GM12878 (cell line): ENCODE results near the gene CCNY. TPM values are rescaled to one million over a fixed set of nuclear protein-coding genes. Genes with fewer than 3 reads are reported as not detected.

Experiments used
- ATAC-seq: fragments of 200-7000 bp; cut with Tn5 transposase; 3 replicates; pipeline ENCODE4 v1.9.1; 2020; ENCODE audit warnings: mild to moderate bottlenecking, moderate library complexity
- BruUV-seq: library from RNA; stranded (reverse); fragments of 400-500 nt; replicated peaks from 2 replicates; lab custom pipeline; 2021; lab: Mats Ljungman, UMichigan
- CTCF ChIA-PET: fragments of 300-600 bp; sonication (Branson Sonifier 250); formaldehyde crosslinking; extraction: SDS; loops from one replicate; lab custom pipeline; 2021; ENCODE audit warnings: inconsistent platforms; lab: Yijun Ruan, JAX
- POLR2A ChIA-PET: fragments of 350-600 bp; formaldehyde crosslinking; extraction: SDS; loops from one replicate; lab custom pipeline; 2021; ENCODE audit warnings: inconsistent platforms; lab: Charles Lee
- RAD21 ChIA-PET: fragments of 300-600 bp; sonication (Branson Sonifier 250); formaldehyde crosslinking; loops from one replicate; lab custom pipeline; 2023; ENCODE audit warnings: antibody characterized with exemption; ENCODE audit not compliant: unreplicated experiment; lab: Charles Lee
- SMC1A ChIA-PET: fragments of 300-600 bp; sonication (Branson Sonifier 250); formaldehyde crosslinking; loops from one replicate; lab custom pipeline; 2023; ENCODE audit not compliant: unreplicated experiment, uncharacterized antibody; lab: Charles Lee
- DNase-seq: peaks from one replicate; pipeline ENCODE4 v3.0.0-alpha.2; 2011; ENCODE audit warnings: low read depth, low spot score
- FAIRE-seq: peaks from 3 replicates; lab custom pipeline; 2011; peaks lifted over from hg19 to GRCh38; lab: Jason Lieb, UNC
- H2AFZ ChIP-seq: 2 replicates; pipeline ENCODE4 v1.6.0; 2011; ENCODE audit warnings: low read depth, low read length, control low read depth; ENCODE audit not compliant: control insufficient read depth
- H3K27ac ChIP-seq: 2 replicates; pipeline ENCODE4 v1.5.1; 2011; ENCODE audit warnings: control low read depth; ENCODE audit not compliant: control insufficient read depth, insufficient read depth
- H3K27me3 ChIP-seq, 2 experiments: replicated peaks in 1 of 2; 2 replicates each; pipeline versions ENCODE4 v1.6.0 to v1.6.1; 2011; ENCODE audit warnings: low read length in 1 of 2; ENCODE audit not compliant: control insufficient read depth in 2 of 2, insufficient read depth in 2 of 2
- H3K36me3 ChIP-seq, 2 experiments: 2 replicates each; pipeline ENCODE4 v1.5.1; 2011; ENCODE audit warnings: low read length in 1 of 2; ENCODE audit not compliant: control insufficient read depth in 2 of 2, insufficient read depth in 2 of 2
- H3K4me1 ChIP-seq: 2 replicates; pipeline ENCODE4 v1.6.1; 2011; ENCODE audit warnings: mild to moderate bottlenecking, low read length, moderate library complexity, mixed read lengths; ENCODE audit not compliant: control insufficient read depth, insufficient read depth
- H3K4me2 ChIP-seq: 2 replicates; pipeline ENCODE4 v1.6.0; 2011; ENCODE audit warnings: control low read depth; ENCODE audit not compliant: control insufficient read depth, insufficient read depth
- H3K4me3 ChIP-seq: fragments of 200-600 bp; sonication (generic); 2 replicates; pipeline ENCODE4 v1.5.1; 2016
- H3K79me2 ChIP-seq: 2 replicates; pipeline ENCODE4 v1.6.0; 2011; ENCODE audit warnings: low read length; ENCODE audit not compliant: control insufficient read depth, insufficient read depth
- H3K9ac ChIP-seq: 2 replicates; pipeline ENCODE4 v1.8.0; 2011; ENCODE audit warnings: low read length, control low read depth, mixed read lengths; ENCODE audit not compliant: control insufficient read depth, insufficient read depth
- H3K9me3 ChIP-seq: replicated peaks from 3 replicates; pipeline ENCODE4 v1.5.1; 2011; ENCODE audit warnings: mild to moderate bottlenecking, low read length; ENCODE audit not compliant: control insufficient read depth, insufficient read depth
- H4K20me1 ChIP-seq: 2 replicates; pipeline ENCODE4 v1.6.0; 2011; ENCODE audit not compliant: control insufficient read depth, insufficient read depth
- BCL3 ChIP-seq: IDR thresholded peaks from 2 replicates; pipeline ENCODE4 v1.6.1; 2011; ENCODE audit warnings: borderline replicate concordance, low read depth, mild to moderate bottlenecking, moderate library complexity, low read length; ENCODE audit not compliant: insufficient read depth, poor library complexity, severe bottlenecking
- EGR1 ChIP-seq, 2 experiments: IDR thresholded peaks; 1 replicate in 1 of 2; 2 replicates in 1 of 2; pipeline ENCODE4 v1.6.1; 2011 to 2012; ENCODE audit warnings: low read depth in 2 of 2, low read length in 2 of 2, borderline replicate concordance in 1 of 2, mild to moderate bottlenecking in 1 of 2, moderate library complexity in 1 of 2
- EP300 ChIP-seq, 2 experiments: fragments of 150-350 bp in 1 of 2; IDR thresholded peaks; 2 replicates each; pipeline ENCODE4 v1.6.1; 2011 to 2012; ENCODE audit warnings: low read depth in 2 of 2, low read length in 2 of 2, borderline replicate concordance in 1 of 2, improper control_type of control experiment in 1 of 2, inconsistent platforms in 1 of 2; ENCODE audit not compliant: control insufficient read depth in 1 of 2
- ETV6 ChIP-seq, 2 experiments: fragments of 450-650 bp in 1 of 2; IDR thresholded peaks in 1 of 2; conservative IDR thresholded peaks in 1 of 2; 2 replicates each; pipeline ENCODE4 v1.6.1; 2014; ENCODE audit warnings: antibody characterized with exemption in 1 of 2, borderline replicate concordance in 1 of 2, low read depth in 1 of 2, mild to moderate bottlenecking in 1 of 2, moderate library complexity in 1 of 2
- GABPA ChIP-seq: IDR thresholded peaks from 2 replicates; pipeline ENCODE4 v1.6.1; 2014; ENCODE audit warnings: antibody characterized with exemption, low read depth, mild to moderate bottlenecking, inconsistent platforms
- NFYB ChIP-seq: IDR thresholded peaks from 2 replicates; pipeline ENCODE4 v1.6.1; 2011; ENCODE audit warnings: low read depth, mild to moderate bottlenecking, low read length, improper control_type of control experiment, moderate library complexity; ENCODE audit not compliant: insufficient read depth
- RAD51 ChIP-seq: fragments of 450-650 bp; IDR thresholded peaks from 2 replicates; pipeline ENCODE4 v1.6.1; 2016; ENCODE audit warnings: moderate library complexity, mild to moderate bottlenecking, inconsistent platforms
- RCOR1 ChIP-seq: conservative IDR thresholded peaks from 2 replicates; pipeline ENCODE4 v1.6.1; 2012; ENCODE audit warnings: low read depth, low read length, improper control_type of control experiment
- SIN3A ChIP-seq: IDR thresholded peaks from 2 replicates; pipeline ENCODE4 v1.6.1; 2012; ENCODE audit warnings: low read depth, low read length, improper control_type of control experiment
- SMC3 ChIP-seq: IDR thresholded peaks from 2 replicates; pipeline ENCODE4 v1.6.1; 2011; ENCODE audit warnings: low read length, improper control_type of control experiment, borderline replicate concordance
- ZBED1 ChIP-seq: IDR thresholded peaks from 2 replicates; pipeline ENCODE4 v1.6.1; 2016; ENCODE audit warnings: borderline replicate concordance
- ZBTB4 ChIP-seq: fragments of 450-650 bp; formaldehyde crosslinking; IDR thresholded peaks from 2 replicates; pipeline ENCODE4 v1.4.0; 2022; ENCODE audit warnings: mild to moderate bottlenecking, moderate library complexity
- ZNF217 ChIP-seq: fragments of 450-650 bp; IDR thresholded peaks from 2 replicates; pipeline ENCODE4 v1.6.1; 2017; ENCODE audit warnings: antibody characterized with exemption, mild to moderate bottlenecking
- WGBS: methylation state at CpG from one replicate; pipeline ENCODE4 v1.1.6; 2016; ENCODE audit warnings: low lambda C conversion rate; ENCODE audit not compliant: insufficient replicate concordance, insufficient coverage; ENCODE audit errors: missing lambda C conversion rate; 5-methylcytosine and 5-hydroxymethylcytosine counted together
- in situ Hi-C: fragments of 300-500 bp; cut with MboI; formaldehyde crosslinking; loops from 9 replicates; pipeline ENCODE4 v1.14.3; 2018; ENCODE audit warnings: mixed read lengths
- intact Hi-C: fragments of 100-400 bp; cut with micrococcal nuclease; formaldehyde crosslinking; loops from one replicate; pipeline ENCODE4 v1.14.2; 2022; ENCODE audit not compliant: unreplicated experiment
- polyA plus RNA-seq, 11 experiments: library from polyadenylated mRNA; depleted of rRNA in 4 of 11; unstranded in 6 of 11; stranded (reverse) in 5 of 11; fragments of >200 nt; fragmentation: Nextera tagmentation in 4 of 11; fragmentation: Illumina TruSeq in 1 of 11; extraction: Ambion mirVana in 4 of 11; extraction: Trizol in 1 of 11; gene quantifications; 1 replicate in 1 of 11; 2 replicates in 10 of 11; pipeline versions ENCODE4 v1.2.1 to v1.2.3, GENCODE V29; 2011 to 2016; ENCODE audit warnings: inconsistent platforms in 2 of 11, missing spikeins in 2 of 11, low read depth in 1 of 11
- total RNA-seq, 4 experiments: library from RNA; depleted of rRNA in 3 of 4; stranded (reverse); fragments of >200 nt in 3 of 4; fragmentation: Illumina TruSeq in 1 of 4; extraction: Trizol in 1 of 4; gene quantifications; 2 replicates each; pipeline versions ENCODE4 v1.2.1 to v1.2.3, GENCODE V29; 2013 to 2021

The CCNY gene
- total and polyA plus RNA-seq, 10 of the 15 experiments (the other 5 are each of a cell fraction or from before 2014, with no cell fraction given), result 3.6 to 50.0 (median 26.1) TPM

GRCh38 chr10:35575640-35576039 is 239.3 kb downstream of the CCNY start (continued):
- TF ChIP-seq ZNF217 (no peak), ZBED1 (no peak), ZBTB4 (CRISPR knock-in tag) (no peak), BCL3 (no peak)

GRCh38 chr10:35576730-35577129 is 240.4 kb downstream of the CCNY start:
- H3K4me1 ChIP-seq, result no peaks in the 10 kb centered on the region
- H3K4me3 ChIP-seq, result no peak overlapping the region
- H3K9me3 ChIP-seq, result no peaks in the 10 kb centered on the region
- no TSS peak for BruUV-seq
- H3K27ac ChIP-seq, result no peak overlapping the region
- H4K20me1 ChIP-seq, result no peaks in the 10 kb centered on the region
- H2AFZ ChIP-seq, result no peak overlapping the region
- H3K9ac ChIP-seq, result no peak overlapping the region
- ChIA-PET CTCF (interaction anchor here (6.5 kb wide), 1 partner anchor 13 kb away, joined by 35 read pairs; no protein-coding TSS in a partner anchor), RAD21 (no interaction called here), SMC1A (interaction anchor here (0.8 kb wide), 1 partner anchor 14 kb away, joined by 3 read pairs; no protein-coding TSS in a partner anchor), POLR2A (no interaction called here)
- DNase-seq (no peak), ATAC-seq (no peak), FAIRE-seq (no peak)
- in situ Hi-C loops (no loop called here), intact Hi-C loops (no loop called here)
- WGBS, result 100% methylated on average over 3 of the region's 3 CpGs
- no peak for TF ChIP-seq RAD51
- no peak for TF ChIP-seq EP300 (IDR thresholded peaks at IDR 0.05; ENCODE audit: borderline replicate concordance in 1 of 2, control insufficient read depth in 1 of 2, low read depth in 2 of 2, low read length in 2 of 2)
- TF ChIP-seq NFYB, result no peak
- TF ChIP-seq RCOR1, result no peak
- no peak for TF ChIP-seq ETV6 (conservative IDR thresholded peaks at IDR 0.05 in 1 of 2, IDR thresholded peaks at IDR 0.05 in 1 of 2; ENCODE audit: borderline replicate concordance in 1 of 2, low read depth in 1 of 2)
- TF ChIP-seq SIN3A, result no peak
- no peak for TF ChIP-seq GABPA
- no peak for TF ChIP-seq SMC3
- no peak for TF ChIP-seq EGR1 (IDR thresholded peaks at IDR 0.05; ENCODE audit: borderline replicate concordance in 1 of 2, low read depth in 2 of 2, low read length in 2 of 2)
- no peaks in the 10 kb centered on the region for H3K27me3 ChIP-seq
- H3K79me2 ChIP-seq, result no peaks in the 10 kb centered on the region
- no peaks in the 10 kb centered on the region; a peak in 1 of 4 replicates for H3K36me3 ChIP-seq
- no peak overlapping the region for H3K4me2 ChIP-seq
